Hepatocyte (in vitro differentiated cells): ENCODE measurements around the gene ZNF630.

Source experiments
- EZH2phosphoT487 ChIP-seq: fragments of 200-600 bp; sonication (generic); IDR thresholded peaks from one replicate; pipeline ENCODE4 v1.6.1; 2018; ENCODE audit warnings: antibody characterized with exemption, mild to moderate bottlenecking, low read depth, moderate library complexity; ENCODE audit not compliant: unreplicated experiment, severe bottlenecking
- TF ChIP-seq, protein P1 (sequence below): fragments of 200-600 bp; sonication (generic); IDR thresholded peaks from 2 replicates; pipeline ENCODE4 v1.5.1; 2016; ENCODE audit warnings: antibody characterized with exemption, mild to moderate bottlenecking; ENCODE audit not compliant: poor library complexity

DNA sequence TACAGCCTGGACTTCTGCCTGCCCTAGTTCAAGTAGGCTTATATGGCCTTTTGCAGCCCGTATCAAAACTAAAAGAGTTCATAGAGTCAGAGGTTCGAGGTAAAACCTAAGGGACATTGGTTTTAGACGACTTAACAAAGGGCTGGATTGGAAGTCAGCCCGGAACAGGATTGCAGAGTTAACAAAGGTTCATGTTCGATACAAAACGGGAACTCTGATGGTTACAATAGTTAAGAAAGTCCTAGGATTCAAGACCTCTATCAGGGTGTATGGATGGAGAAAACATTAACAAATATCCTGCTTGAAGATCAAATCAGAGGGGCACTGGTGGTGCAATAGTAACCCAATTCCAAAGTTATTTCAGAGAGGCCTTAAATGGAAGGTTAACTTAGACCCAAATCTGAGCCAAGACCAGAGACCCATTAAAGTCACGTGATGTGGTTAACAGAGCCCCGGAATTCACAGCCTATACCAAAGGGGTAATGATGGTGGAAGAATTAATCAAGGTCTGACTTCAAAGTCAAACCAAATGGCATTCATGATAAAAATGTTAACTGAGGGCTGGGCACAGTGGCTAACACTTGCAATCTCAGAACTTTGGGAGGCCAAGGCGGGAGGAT lies 656 bp upstream of the ZNF630 start:
- TF ChIP-seq, protein P1, sequence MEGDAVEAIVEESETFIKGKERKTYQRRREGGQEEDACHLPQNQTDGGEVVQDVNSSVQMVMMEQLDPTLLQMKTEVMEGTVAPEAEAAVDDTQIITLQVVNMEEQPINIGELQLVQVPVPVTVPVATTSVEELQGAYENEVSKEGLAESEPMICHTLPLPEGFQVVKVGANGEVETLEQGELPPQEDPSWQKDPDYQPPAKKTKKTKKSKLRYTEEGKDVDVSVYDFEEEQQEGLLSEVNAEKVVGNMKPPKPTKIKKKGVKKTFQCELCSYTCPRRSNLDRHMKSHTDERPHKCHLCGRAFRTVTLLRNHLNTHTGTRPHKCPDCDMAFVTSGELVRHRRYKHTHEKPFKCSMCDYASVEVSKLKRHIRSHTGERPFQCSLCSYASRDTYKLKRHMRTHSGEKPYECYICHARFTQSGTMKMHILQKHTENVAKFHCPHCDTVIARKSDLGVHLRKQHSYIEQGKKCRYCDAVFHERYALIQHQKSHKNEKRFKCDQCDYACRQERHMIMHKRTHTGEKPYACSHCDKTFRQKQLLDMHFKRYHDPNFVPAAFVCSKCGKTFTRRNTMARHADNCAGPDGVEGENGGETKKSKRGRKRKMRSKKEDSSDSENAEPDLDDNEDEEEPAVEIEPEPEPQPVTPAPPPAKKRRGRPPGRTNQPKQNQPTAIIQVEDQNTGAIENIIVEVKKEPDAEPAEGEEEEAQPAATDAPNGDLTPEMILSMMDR = no peak
- TF ChIP-seq EZH2phosphoT487 = no peak
